Stimulated activated CD4-positive, alpha-beta T cell treated with anti-CD3 and anti-CD28 coated beads, Interleukin-15, amount 100 ng/mL, for 24 hours (primary cell): Measurements from ENCODE around the gene RBM10.

Experiments used
- DNase-seq: peaks from one replicate; pipeline ENCODE4 v3.0.0-alpha.2; 2020

Gene RBM10

DNA sequence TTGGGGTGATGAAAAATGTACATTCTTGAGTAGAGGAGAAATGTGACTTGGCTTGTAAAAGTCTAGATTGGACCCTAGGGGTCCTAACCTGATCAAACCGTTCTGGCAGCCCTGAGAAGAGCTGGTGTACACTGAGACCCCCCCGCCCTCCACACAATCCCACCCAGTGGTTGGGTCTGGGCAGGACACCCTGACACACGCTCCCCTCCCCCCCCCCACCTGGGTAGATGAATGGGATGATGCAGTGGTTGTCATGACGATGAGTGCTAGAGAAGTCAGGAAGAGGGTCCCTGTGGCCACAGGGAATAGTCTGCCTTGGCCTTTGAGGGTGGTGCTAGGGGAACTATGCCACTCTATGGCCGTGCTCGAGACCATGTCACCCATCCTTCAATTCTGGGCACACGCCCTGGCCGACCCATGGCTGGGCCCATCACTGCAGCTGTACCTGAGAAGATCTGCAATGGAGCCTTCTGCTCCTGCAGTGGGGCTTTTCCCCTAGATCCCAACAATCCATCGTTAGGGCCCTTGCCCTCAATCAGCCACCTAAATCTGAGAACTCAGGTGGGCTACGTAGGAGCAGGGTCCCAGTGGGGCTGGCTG is 77.8 kb downstream of the RBM10 start:
- no peak for DNase-seq

DNA sequence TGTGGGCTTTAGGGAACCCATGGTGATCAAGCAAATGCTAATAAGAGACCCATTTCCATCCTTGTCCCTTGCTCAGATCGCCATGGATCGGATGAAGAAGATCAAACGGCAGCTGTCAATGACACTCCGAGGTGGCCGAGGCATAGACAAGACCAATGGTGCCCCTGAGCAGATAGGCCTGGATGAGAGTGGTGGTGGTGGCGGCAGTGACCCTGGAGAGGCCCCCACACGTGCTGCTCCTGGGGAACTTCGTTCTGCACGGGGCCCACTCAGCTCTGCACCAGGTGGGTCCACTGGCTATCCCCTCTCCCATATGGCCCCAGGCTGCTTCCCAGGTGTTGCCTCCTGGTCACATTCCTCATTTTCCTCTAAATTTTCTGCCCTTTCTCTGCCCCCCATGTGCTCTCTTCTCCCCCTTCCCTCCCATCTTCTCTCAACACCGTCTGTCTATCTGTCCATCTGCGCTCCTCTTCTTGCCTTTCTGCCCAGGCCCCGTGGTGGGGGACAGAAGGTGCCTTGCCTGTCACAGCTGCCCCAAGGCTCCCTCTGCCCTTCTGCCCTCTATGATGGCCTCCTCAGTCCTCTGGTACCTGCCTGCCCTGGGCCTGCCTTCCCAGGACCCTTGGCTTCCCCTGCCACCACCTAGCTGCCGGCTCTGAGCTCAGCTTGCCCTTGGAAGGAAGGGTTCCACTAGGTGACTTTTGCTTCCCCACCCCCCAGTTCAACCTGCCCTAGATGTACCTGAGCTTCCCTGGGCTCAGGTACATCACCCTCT is 78.6 kb downstream of the RBM10 start:
- no peak for DNase-seq

GRCh38 chrX:47224266-47224895 is 79.4 kb downstream of the RBM10 start:
- no peak for DNase-seq

DNA sequence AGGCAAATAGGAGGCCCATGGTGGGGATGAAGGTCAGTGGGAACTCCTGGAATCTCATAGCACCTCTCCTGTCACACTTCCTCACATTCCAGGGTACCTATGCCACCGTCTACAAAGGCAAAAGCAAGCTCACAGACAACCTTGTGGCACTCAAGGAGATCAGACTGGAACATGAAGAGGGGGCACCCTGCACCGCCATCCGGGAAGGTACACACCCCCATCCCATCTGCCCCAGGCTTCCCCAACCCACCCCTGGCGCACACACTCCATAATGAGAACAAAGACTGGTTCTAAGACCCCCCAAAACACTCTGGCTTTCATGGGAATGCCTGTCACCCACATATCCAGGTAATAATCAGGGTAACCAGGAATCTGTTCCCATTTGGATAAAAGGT is 79.9 kb downstream of the RBM10 start:
- no peak for DNase-seq

DNA sequence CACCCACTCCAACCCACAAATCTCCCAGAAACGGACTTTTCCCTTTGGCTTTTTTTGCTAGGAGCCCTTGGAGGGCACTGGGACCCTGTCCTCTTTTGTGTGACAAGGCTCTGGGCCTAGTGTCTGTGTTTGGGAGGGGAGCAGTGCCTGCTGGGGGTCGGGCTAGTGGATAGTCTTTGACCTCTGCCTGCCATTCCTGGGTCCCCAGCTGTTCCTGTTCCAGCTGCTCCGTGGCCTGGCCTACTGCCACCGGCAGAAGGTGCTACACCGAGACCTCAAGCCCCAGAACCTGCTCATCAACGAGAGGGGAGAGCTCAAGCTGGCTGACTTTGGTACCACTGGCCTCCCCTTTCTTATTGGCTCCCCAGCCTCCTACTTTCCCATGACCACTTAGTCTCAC is 81.0 kb downstream of the RBM10 start:
- no peak for DNase-seq

DNA sequence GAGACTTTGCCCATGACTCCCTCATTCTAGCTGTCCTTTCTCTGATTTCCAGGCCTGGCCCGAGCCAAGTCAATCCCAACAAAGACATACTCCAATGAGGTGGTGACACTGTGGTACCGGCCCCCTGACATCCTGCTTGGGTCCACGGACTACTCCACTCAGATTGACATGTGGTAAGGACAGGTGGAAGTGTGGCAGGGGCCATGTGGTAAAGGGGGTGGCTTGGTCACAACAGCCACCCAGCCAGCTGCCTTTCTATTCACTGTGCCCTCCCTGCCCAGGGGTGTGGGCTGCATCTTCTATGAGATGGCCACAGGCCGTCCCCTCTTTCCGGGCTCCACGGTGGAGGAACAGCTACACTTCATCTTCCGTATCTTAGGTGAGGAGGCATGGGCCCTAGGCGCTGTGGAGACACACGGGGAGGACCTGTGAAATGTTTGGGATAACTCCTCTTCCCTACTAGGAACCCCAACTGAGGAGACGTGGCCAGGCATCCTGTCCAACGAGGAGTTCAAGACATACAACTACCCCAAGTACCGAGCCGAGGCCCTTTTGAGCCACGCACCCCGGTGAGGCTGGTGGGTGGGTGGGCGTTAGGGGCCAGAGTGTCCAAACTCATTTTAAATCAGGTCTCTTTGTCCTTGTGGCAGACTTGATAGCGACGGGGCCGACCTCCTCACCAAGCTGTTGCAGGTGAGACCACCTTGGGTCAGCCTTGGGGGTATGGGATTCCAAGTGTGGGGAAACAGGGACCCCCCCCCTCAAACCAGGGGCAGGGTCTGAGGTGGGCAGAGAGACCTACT is 81.7 kb downstream of the RBM10 start:
- no peak for DNase-seq

DNA sequence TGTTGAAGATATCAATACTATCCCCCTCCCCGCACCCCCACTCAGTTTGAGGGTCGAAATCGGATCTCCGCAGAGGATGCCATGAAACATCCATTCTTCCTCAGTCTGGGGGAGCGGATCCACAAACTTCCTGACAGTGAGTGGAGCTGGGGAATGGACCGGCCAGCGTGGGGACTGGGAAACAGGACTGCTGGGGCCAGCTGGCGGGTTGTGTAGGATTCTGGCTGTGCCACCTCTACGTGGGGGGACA is 82.2 kb downstream of the RBM10 start:
- DNase-seq: no peak

DNA sequence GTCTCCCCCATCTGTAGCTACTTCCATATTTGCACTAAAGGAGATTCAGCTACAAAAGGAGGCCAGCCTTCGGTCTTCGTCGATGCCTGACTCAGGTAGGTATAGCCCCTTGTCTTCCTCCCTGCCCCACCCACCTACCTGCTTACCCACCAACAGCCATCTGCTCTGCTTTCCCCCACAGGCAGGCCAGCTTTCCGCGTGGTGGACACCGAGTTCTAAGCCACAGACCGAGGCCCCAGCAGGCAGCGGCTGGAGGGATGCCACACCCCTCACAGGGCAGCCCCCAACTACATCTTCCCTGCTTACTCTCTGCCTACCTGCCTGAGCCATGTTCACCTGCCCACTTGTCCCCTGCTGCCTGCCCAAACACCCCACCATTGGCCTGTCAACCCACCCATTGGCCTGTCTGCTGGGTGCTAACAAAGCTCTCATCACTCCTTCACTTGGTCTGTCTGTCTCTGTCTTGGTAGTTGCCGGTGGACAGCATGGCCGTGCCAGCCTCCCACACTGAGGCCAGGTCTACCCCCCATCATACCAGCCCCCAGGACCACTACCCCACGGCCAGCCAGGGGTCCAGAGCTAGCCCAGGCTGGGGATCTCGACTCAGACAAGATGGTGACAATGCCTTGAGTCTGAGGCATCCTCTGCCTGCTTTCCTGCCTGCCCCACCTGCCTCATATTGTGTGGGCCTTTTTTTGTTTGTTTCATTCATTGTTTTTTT is 83.7 kb downstream of the RBM10 start:
- no peak for DNase-seq

DNA sequence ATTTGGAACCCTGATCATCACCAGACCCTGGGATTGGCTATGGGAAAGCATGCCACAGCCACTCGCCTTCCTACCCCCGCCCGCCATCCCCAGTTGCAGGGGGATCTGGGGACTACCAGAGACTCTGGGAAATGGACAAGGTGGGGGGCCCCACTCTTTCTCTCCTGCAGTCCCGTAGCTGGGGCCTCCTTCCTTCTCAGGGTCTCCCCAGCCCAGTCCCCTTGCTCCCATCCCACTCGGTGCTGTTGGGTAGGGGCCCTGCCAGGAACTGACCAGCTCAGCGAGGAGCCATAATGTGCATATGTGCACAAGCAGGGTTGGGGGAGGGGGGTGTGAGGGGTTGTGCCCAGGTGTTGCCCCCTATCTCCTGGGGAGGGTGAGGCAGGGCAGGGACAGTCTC is 84.4 kb downstream of the RBM10 start:
- no peak for DNase-seq

GRCh38 chrX:47230136-47230868 is 85.3 kb downstream of the RBM10 start:
- no peak for DNase-seq

- DNase-seq: no peak
These were observed 86.1 kb downstream of the RBM10 start for GRCh38 chrX:47231167-47231566.

DNA sequence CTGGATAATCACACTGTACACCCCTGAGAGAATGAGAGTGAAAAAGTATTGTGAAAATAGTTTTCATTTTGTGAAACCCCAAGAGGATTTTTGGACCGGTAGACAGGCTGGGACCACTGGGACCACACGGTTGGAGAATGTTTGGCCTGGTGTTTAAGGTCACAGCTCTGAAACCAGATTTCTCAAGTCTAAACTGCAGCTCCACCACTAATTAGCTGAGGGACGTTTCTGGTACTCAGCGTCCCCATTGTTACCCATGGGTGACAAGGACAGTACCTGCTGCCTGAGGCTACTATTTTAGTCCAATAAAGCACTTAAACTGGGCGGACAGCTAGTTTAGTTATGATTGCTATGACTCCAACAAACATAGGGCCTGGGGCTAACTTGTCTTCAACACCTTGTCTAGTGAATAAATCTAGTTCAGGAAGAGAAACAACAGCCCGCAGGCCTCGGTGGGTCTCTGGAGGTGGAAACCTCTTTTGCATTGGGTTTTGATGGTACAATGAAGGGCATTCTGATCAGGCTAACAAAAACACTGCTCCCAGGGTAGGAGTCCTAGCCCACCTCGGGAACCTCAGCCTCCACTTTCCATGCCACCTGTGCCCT is 87.3 kb downstream of the RBM10 start:
- no peak for DNase-seq

GRCh38 chrX:47232803-47233332 is 87.8 kb downstream of the RBM10 start, which contains the start of gene USP11:
TSS of gene USP11 (plus strand) at chrX:47233009. CDS start at chrX:47233044, 35 bp downstream.
- DNase-seq: peak; percentile 30

DNA sequence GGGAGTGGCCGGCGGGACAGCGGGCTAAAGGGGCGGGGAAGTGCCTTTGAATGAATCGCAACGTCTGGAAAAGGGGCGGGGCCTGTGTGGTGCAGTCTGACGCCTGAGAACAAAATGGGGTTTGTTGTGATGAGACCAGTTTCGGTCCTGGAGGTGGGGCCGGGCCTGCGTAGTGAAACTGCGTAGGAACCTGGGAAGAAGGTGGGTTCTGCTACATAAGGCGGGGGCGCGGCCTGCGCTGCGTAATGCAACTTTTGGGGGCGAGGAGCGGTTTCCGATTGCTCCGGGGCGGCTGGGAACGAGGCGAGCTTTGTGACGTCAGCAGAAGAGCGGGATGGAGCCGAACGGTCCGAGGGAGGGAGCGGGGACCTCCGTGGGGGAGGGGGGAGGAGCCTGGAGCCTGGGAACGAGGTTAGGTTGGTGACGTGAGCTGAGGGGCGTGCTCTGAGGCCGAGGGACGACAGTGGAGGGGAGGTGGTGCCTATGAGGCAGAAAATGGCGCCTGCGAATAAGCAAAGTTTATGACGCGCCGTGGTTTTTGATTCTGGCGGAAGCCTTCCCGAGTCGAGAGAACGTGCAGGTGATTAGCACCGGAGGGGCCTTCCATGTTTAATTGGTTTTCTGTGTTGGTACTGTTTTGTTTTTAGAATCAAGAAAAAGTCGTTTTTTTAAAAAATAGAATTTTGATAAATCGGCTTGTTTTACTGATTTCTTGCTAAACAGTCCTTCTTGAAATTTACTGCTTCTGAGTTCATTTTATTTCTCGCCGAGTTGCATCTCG is 88.5 kb downstream of the RBM10 start:
- peak; percentile 93 for DNase-seq

- no peak for DNase-seq
These were observed 89.6 kb downstream of the RBM10 start for GRCh38 chrX:47234583-47234982.

- DNase-seq: no peak
These were observed 90.7 kb downstream of the RBM10 start for GRCh38 chrX:47235691-47236103.
